SK-N-SH (cell line): ENCODE results near the gene LMF1.

Source experiments
- CTCF ChIP-seq: fragments of 200-600 bp; sonication (generic); IDR thresholded peaks from 2 replicates; pipeline ENCODE4 v1.6.1; 2017; ENCODE audit warnings: antibody characterized with exemption, mild to moderate bottlenecking, moderate library complexity
- GABPA ChIP-seq: IDR thresholded peaks from 2 replicates; pipeline ENCODE4 v1.4.0; 2012; ENCODE audit warnings: low read depth, mild to moderate bottlenecking
- MAX ChIP-seq: IDR thresholded peaks from 2 replicates; pipeline ENCODE4 v1.4.0; 2012; ENCODE audit warnings: low read depth
- MXI1 ChIP-seq: IDR thresholded peaks from 2 replicates; pipeline ENCODE4 v1.6.1; 2012; ENCODE audit warnings: mild to moderate bottlenecking, low read depth, low read length, improper control_type of control experiment
- PBX3 ChIP-seq: IDR thresholded peaks from 2 replicates; pipeline ENCODE4; 2012

- TF ChIP-seq CTCF (no peak), GABPA (no peak), MAX (no peak), PBX3 (no peak), MXI1 (no peak)
Measured at GRCh38 chr16:873243-873661, 97.5 kb downstream of the LMF1 start.
